HEK293 (cell line): ENCODE data around the gene SYNE2.

Experiments
- CTCF ChIA-PET: fragments of 350-600 bp; formaldehyde crosslinking; extraction: SDS; loops from one replicate; lab custom pipeline; 2021; ENCODE audit warnings: antibody characterized with exemption; lab: Yijun Ruan, JAX
- POLR2A ChIA-PET: fragments of 300-600 bp; formaldehyde crosslinking; extraction: SDS; loops from one replicate; lab custom pipeline; 2020; ENCODE audit warnings: antibody characterized with exemption, inconsistent platforms; lab: Yijun Ruan, JAX
- H3K27ac ChIP-seq: fragments of 200-500 bp; sonication (Bioruptor generic); 2 replicates; pipeline ENCODE4 v1.5.1; 2014; ENCODE audit warnings: low read depth, low read length, control low read depth, inconsistent platforms; ENCODE audit errors: extremely low read depth
- H3K36me3 ChIP-seq, 2 experiments: fragments of 200-500 bp in 1 of 2; sonication (Bioruptor generic) in 1 of 2; 1 replicate in 1 of 2; 2 replicates in 1 of 2; pipeline ENCODE4 v1.5.1; 2014 to 2017; ENCODE audit warnings: inconsistent platforms in 2 of 2, low read length in 2 of 2; ENCODE audit not compliant: control insufficient read depth in 2 of 2, insufficient read depth in 1 of 2
- H3K4me1 ChIP-seq: fragments of 200-500 bp; sonication (Bioruptor generic); 2 replicates; pipeline ENCODE4 v1.5.1; 2014; ENCODE audit warnings: mild to moderate bottlenecking, low read length, inconsistent platforms; ENCODE audit not compliant: control insufficient read depth, insufficient read depth
- H3K4me3 ChIP-seq: 2 replicates; pipeline ENCODE4 v1.5.1; 2011; ENCODE audit warnings: low read depth, mild to moderate bottlenecking, control low read depth, low read length, moderate library complexity
- H3K9me3 ChIP-seq: fragments of 200-500 bp; sonication (Bioruptor generic); 2 replicates; pipeline ENCODE4 v1.5.1; 2014; ENCODE audit warnings: low read depth, low read length, inconsistent platforms; ENCODE audit not compliant: control insufficient read depth, insufficient read depth
- BCL11A ChIP-seq: fragments of 450-650 bp; formaldehyde crosslinking; IDR thresholded peaks from 2 replicates; pipeline ENCODE4 v1.5.1; 2016; ENCODE audit warnings: low read depth, missing biosample characterization, missing genetic modification characterization
- FEZF1 ChIP-seq: fragments of 450-650 bp; formaldehyde crosslinking; IDR thresholded peaks from 2 replicates; pipeline ENCODE4 v1.5.1; 2016; ENCODE audit warnings: missing biosample characterization, missing genetic modification characterization
- RBAK ChIP-seq: fragments of 450-650 bp; formaldehyde crosslinking; IDR thresholded peaks from 2 replicates; pipeline ENCODE4 v1.5.1; 2016; ENCODE audit warnings: missing biosample characterization, missing genetic modification characterization
- SP2 ChIP-seq: fragments of 450-650 bp; formaldehyde crosslinking; IDR thresholded peaks from 2 replicates; pipeline ENCODE4 v1.5.1; 2016; ENCODE audit warnings: missing biosample characterization, missing genetic modification characterization
- ZBTB10 ChIP-seq: fragments of 450-650 bp; formaldehyde crosslinking; IDR thresholded peaks from 2 replicates; pipeline ENCODE4 v1.5.1; 2016; ENCODE audit warnings: missing biosample characterization, missing genetic modification characterization
- ZNF146 ChIP-seq: fragments of 450-650 bp; formaldehyde crosslinking; IDR thresholded peaks from 2 replicates; pipeline ENCODE4 v1.5.1; 2016; ENCODE audit warnings: missing biosample characterization, missing genetic modification characterization
- ZNF157 ChIP-seq: fragments of 450-650 bp; formaldehyde crosslinking; IDR thresholded peaks from 2 replicates; pipeline ENCODE4 v1.5.1; 2016; ENCODE audit warnings: missing biosample characterization, missing genetic modification characterization
- ZNF169 ChIP-seq: fragments of 450-650 bp; formaldehyde crosslinking; IDR thresholded peaks from 2 replicates; pipeline ENCODE4 v1.5.1; 2016; ENCODE audit warnings: missing biosample characterization, missing genetic modification characterization
- ZNF23 ChIP-seq: fragments of 450-650 bp; formaldehyde crosslinking; IDR thresholded peaks from 2 replicates; pipeline ENCODE4 v1.5.1; 2016; ENCODE audit warnings: missing biosample characterization, missing genetic modification characterization, borderline replicate concordance
- ZNF239 ChIP-seq: fragments of 450-650 bp; formaldehyde crosslinking; IDR thresholded peaks from 2 replicates; pipeline ENCODE4 v1.5.1; 2016; ENCODE audit warnings: missing biosample characterization, missing genetic modification characterization
- ZNF335 ChIP-seq: fragments of 450-650 bp; formaldehyde crosslinking; conservative IDR thresholded peaks from 2 replicates; pipeline ENCODE4 v1.5.1; 2016; ENCODE audit warnings: missing biosample characterization, missing genetic modification characterization
- ZNF341 ChIP-seq: fragments of 450-650 bp; formaldehyde crosslinking; IDR thresholded peaks from 2 replicates; pipeline ENCODE4; 2016; ENCODE audit warnings: low read depth, missing biosample characterization, missing genetic modification characterization
- ZNF423 ChIP-seq: fragments of 450-650 bp; formaldehyde crosslinking; IDR thresholded peaks from 2 replicates; pipeline ENCODE4 v1.5.1; 2016; ENCODE audit warnings: missing biosample characterization, missing genetic modification characterization
- ZNF513 ChIP-seq: fragments of 450-650 bp; IDR thresholded peaks from 2 replicates; pipeline ENCODE4 v1.5.1; 2018; ENCODE audit warnings: missing biosample characterization, missing genetic modification characterization
- ZNF518A ChIP-seq: fragments of 450-650 bp; formaldehyde crosslinking; conservative IDR thresholded peaks from 2 replicates; pipeline ENCODE4 v1.5.1; 2016; ENCODE audit warnings: low read depth, missing biosample characterization, missing genetic modification characterization
- ZNF610 ChIP-seq: fragments of 450-650 bp; formaldehyde crosslinking; IDR thresholded peaks from 2 replicates; pipeline ENCODE4 v1.5.1; 2016; ENCODE audit warnings: missing biosample characterization, missing genetic modification characterization, borderline replicate concordance
- ZNF623 ChIP-seq: fragments of 450-650 bp; formaldehyde crosslinking; IDR thresholded peaks from 2 replicates; pipeline ENCODE4 v1.5.1; 2016; ENCODE audit warnings: missing biosample characterization, missing genetic modification characterization
- ZNF660 ChIP-seq: fragments of 450-650 bp; IDR thresholded peaks from 2 replicates; pipeline ENCODE4 v1.5.1; 2018; ENCODE audit warnings: missing biosample characterization, mild to moderate bottlenecking, missing genetic modification characterization
- ZNF704 ChIP-seq: fragments of 450-650 bp; formaldehyde crosslinking; IDR thresholded peaks from 2 replicates; pipeline ENCODE4 v1.5.1; 2016; ENCODE audit warnings: missing biosample characterization, missing genetic modification characterization
- ZSCAN23 ChIP-seq: fragments of 450-650 bp; formaldehyde crosslinking; IDR thresholded peaks from 2 replicates; pipeline ENCODE4 v1.5.1; 2016; ENCODE audit warnings: missing biosample characterization, missing genetic modification characterization
- TF ChIP-seq, protein P1 (sequence below): fragments of 450-650 bp; formaldehyde crosslinking; IDR thresholded peaks from 2 replicates; pipeline ENCODE4 v1.5.1; 2016; ENCODE audit warnings: missing biosample characterization, missing genetic modification characterization
- TF ChIP-seq, protein P2 (sequence below): fragments of 450-650 bp; formaldehyde crosslinking; IDR thresholded peaks from 2 replicates; pipeline ENCODE4 v1.5.1; 2016; ENCODE audit warnings: missing biosample characterization, missing genetic modification characterization

Gene SYNE2

DNA sequence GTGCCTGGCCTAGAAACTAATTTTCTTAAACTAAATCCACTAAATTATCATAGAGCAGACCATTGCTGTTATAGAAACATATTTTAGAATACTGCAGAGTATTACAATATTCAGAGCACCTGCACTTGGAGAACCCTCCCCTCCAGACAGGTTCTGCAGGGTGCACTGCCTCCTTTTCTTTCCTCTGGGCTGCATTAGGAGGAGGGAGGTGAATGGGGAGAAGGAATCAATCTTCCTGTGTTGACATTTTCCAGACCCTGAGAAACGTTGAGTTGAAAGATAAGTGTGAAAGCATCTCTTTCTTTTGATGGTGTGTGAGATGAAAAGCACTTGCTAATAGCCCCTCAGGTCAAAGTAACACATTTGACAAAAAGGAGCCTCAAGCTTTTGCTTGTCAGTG is 7.3 kb downstream of the SYNE2 start:
- no peak overlapping the region for H3K4me3 ChIP-seq
- POLR2A ChIA-PET = no interaction called here
- H3K4me1 ChIP-seq = peaks cover 9% of the 10 kb centered on the region; the same call in 1 of the 2 replicates
- CTCF ChIA-PET = no interaction called here
- no peaks in the 10 kb centered on the region for H3K36me3 ChIP-seq
- no peaks in the 10 kb centered on the region for H3K9me3 ChIP-seq
- H3K27ac ChIP-seq = no peak overlapping the region
- TF ChIP-seq ZNF518A (tag by site-specific recombination) = no peak
- TF ChIP-seq RBAK = no peak
- no peak for TF ChIP-seq ZNF239
- TF ChIP-seq ZNF660 (tag by site-specific recombination) = no peak
- no peak for TF ChIP-seq ZNF423 (tag by site-specific recombination)
- TF ChIP-seq, protein P1, sequence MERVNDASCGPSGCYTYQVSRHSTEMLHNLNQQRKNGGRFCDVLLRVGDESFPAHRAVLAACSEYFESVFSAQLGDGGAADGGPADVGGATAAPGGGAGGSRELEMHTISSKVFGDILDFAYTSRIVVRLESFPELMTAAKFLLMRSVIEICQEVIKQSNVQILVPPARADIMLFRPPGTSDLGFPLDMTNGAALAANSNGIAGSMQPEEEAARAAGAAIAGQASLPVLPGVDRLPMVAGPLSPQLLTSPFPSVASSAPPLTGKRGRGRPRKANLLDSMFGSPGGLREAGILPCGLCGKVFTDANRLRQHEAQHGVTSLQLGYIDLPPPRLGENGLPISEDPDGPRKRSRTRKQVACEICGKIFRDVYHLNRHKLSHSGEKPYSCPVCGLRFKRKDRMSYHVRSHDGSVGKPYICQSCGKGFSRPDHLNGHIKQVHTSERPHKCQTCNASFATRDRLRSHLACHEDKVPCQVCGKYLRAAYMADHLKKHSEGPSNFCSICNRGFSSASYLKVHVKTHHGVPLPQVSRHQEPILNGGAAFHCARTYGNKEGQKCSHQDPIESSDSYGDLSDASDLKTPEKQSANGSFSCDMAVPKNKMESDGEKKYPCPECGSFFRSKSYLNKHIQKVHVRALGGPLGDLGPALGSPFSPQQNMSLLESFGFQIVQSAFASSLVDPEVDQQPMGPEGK = no peak
- TF ChIP-seq ZNF335 (tag by site-specific recombination) = no peak
- TF ChIP-seq FEZF1 (tag by site-specific recombination) = no peak
- TF ChIP-seq ZNF341 (tag by site-specific recombination) = no peak

- no peak overlapping the region for H3K4me3 ChIP-seq
- TF ChIP-seq SP2 (tag by site-specific recombination) (no peak), ZBTB10 (tag by site-specific recombination) (no peak), ZNF146 (tag by site-specific recombination) (no peak), ZNF623 (tag by site-specific recombination) (no peak), BCL11A (tag by site-specific recombination) (no peak), ZNF169 (tag by site-specific recombination) (no peak), ZNF157 (tag by site-specific recombination) (no peak), ZNF239 (no peak), ZNF513 (tag by site-specific recombination) (no peak), ZNF23 (no peak), ZSCAN23 (tag by site-specific recombination) (no peak), ZNF610 (tag by site-specific recombination) (no peak), ZNF704 (tag by site-specific recombination) (no peak)
- TF ChIP-seq, protein P2, sequence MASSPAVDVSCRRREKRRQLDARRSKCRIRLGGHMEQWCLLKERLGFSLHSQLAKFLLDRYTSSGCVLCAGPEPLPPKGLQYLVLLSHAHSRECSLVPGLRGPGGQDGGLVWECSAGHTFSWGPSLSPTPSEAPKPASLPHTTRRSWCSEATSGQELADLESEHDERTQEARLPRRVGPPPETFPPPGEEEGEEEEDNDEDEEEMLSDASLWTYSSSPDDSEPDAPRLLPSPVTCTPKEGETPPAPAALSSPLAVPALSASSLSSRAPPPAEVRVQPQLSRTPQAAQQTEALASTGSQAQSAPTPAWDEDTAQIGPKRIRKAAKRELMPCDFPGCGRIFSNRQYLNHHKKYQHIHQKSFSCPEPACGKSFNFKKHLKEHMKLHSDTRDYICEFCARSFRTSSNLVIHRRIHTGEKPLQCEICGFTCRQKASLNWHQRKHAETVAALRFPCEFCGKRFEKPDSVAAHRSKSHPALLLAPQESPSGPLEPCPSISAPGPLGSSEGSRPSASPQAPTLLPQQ (tag by site-specific recombination) = no peak
- peaks cover 8% of the 10 kb centered on the region for H3K4me1 ChIP-seq
- ChIA-PET POLR2A (no interaction called here), CTCF (no interaction called here)
- no peaks in the 10 kb centered on the region for H3K36me3 ChIP-seq
- H3K9me3 ChIP-seq = no peaks in the 10 kb centered on the region
- no peak overlapping the region for H3K27ac ChIP-seq
Measured at GRCh38 chr14:63862163-63862562, 9.4 kb downstream of the SYNE2 start.
